ENCODE results near the gene MSRB1. TPM values are rescaled to one million over a fixed set of nuclear protein-coding genes. Genes with fewer than 3 reads are reported as not detected.

MSRB1 gene
- total and polyA plus RNA-seq, 2 experiments from 2014 or later: 14.1 to 26.9 TPM

GRCh38 chr16:1980030-1980769, 37.2 kb upstream of the MSRB1 start:
- Histone ChIP-seq H3K27me3 (replicated peaks; ENCODE audit: insufficient read depth) (peaks cover 21% of the 10 kb centered on the region), H3K9ac (no peak overlapping the region), H3K4me3 (no peak overlapping the region), H2AFZ (no peak overlapping the region), H3K4me2 (ENCODE audit: unreplicated experiment) (no peak overlapping the region), H3K79me2 (ENCODE audit: insufficient read depth) (0 out of 2 replicates have a peak, but pooled peaks cover 2% of the 10 kb centered on the region), H3K9me3 (ENCODE audit: low read depth) (no peaks in the 10 kb centered on the region), H3K9me2 (ENCODE audit: insufficient read depth) (no peaks in the 10 kb centered on the region), H3K4me1 (ENCODE audit: insufficient read depth) (no peaks in the 10 kb centered on the region), H3F3A (ENCODE audit: insufficient read depth) (peaks cover 9% of the 10 kb centered on the region), H3K27ac (no peak overlapping the region), H4K20me1 (ENCODE audit: insufficient read depth) (no peaks in the 10 kb centered on the region), H3K36me3 (ENCODE audit: low read depth) (no peaks in the 10 kb centered on the region; the same call in 1 of the 2 replicates)
- in situ Hi-C loops (cut with MboI): no loop called here
- TF ChIP-seq EZH2phosphoT487 (IDR thresholded peaks at IDR 0.05; ENCODE audit: insufficient read depth, low read depth) (no peak), EZH2 (IDR thresholded peaks at IDR 0.05; ENCODE audit: insufficient read depth, poor library complexity, severe bottlenecking) (no peak)
- DNase-seq: peak; percentile 39
- 11 to 12% methylated on average over 43 to 53 of the region's 53 CpGs for WGBS, 2 experiments (ENCODE audit: low coverage in 1 of 2, low lambda C conversion rate in 2 of 2, missing lambda C conversion rate in 2 of 2)

GRCh38 chr16:1979271-1980029, 36.5 kb upstream of the MSRB1 start:
- H3K9ac ChIP-seq: no peak overlapping the region
- in situ Hi-C loops (cut with MboI): no loop called here
- no peaks in the 10 kb centered on the region for H3K79me2 ChIP-seq (ENCODE audit: insufficient read depth)
- DNase-seq: no peak
- no peaks in the 10 kb centered on the region; the same call in 1 of the 2 replicates for H3K36me3 ChIP-seq (ENCODE audit: low read depth)
- H3K9me2 ChIP-seq (ENCODE audit: insufficient read depth): no peaks in the 10 kb centered on the region
- TF ChIP-seq EZH2 (IDR thresholded peaks at IDR 0.05; ENCODE audit: insufficient read depth, poor library complexity, severe bottlenecking) (no peak), EZH2phosphoT487 (IDR thresholded peaks at IDR 0.05; ENCODE audit: insufficient read depth, low read depth) (no peak)
- no peak overlapping the region for H2AFZ ChIP-seq
- H3F3A ChIP-seq (ENCODE audit: insufficient read depth): peaks cover 9% of the 10 kb centered on the region
- no peak overlapping the region for H3K4me3 ChIP-seq
- H3K9me3 ChIP-seq (ENCODE audit: low read depth): no peaks in the 10 kb centered on the region
- no peak overlapping the region for H3K27ac ChIP-seq
- H4K20me1 ChIP-seq (ENCODE audit: insufficient read depth): no peaks in the 10 kb centered on the region
- H3K4me2 ChIP-seq (ENCODE audit: unreplicated experiment): no peak overlapping the region
- H3K27me3 ChIP-seq (replicated peaks; ENCODE audit: insufficient read depth): peaks cover 21% of the 10 kb centered on the region
- 52 to 54% methylated on average over 50 to 70 of the region's 70 CpGs for WGBS, 2 experiments (ENCODE audit: low coverage in 1 of 2, low lambda C conversion rate in 2 of 2, missing lambda C conversion rate in 2 of 2)
- H3K4me1 ChIP-seq (ENCODE audit: insufficient read depth): no peaks in the 10 kb centered on the region

- Histone ChIP-seq H4K20me1 (ENCODE audit: insufficient read depth) (no peaks in the 10 kb centered on the region), H3K9me3 (ENCODE audit: low read depth) (no peaks in the 10 kb centered on the region), H3K4me2 (ENCODE audit: unreplicated experiment) (no peak overlapping the region), H2AFZ (no peak overlapping the region), H3K27ac (no peak overlapping the region), H3K36me3 (ENCODE audit: low read depth) (no peaks in the 10 kb centered on the region; the same call in 1 of the 2 replicates), H3K27me3 (replicated peaks; ENCODE audit: insufficient read depth) (peaks cover 21% of the 10 kb centered on the region), H3K9ac (no peak overlapping the region), H3K79me2 (ENCODE audit: insufficient read depth) (peaks cover 7% of the 10 kb centered on the region), H3K4me3 (no peak overlapping the region), H3F3A (ENCODE audit: insufficient read depth) (peaks cover 9% of the 10 kb centered on the region), H3K4me1 (ENCODE audit: insufficient read depth) (no peaks in the 10 kb centered on the region), H3K9me2 (ENCODE audit: insufficient read depth) (no peaks in the 10 kb centered on the region)
- TF ChIP-seq EZH2phosphoT487 (IDR thresholded peaks at IDR 0.05; ENCODE audit: insufficient read depth, low read depth): no peak
- TF ChIP-seq EZH2 (IDR thresholded peaks at IDR 0.05; ENCODE audit: insufficient read depth, poor library complexity, severe bottlenecking): no peak
- no peak for DNase-seq
- in situ Hi-C loops (cut with MboI): no loop called here
- 89 to 90% methylated on average over 26 to 37 of the region's 37 CpGs for WGBS, 2 experiments (ENCODE audit: low coverage in 1 of 2, low lambda C conversion rate in 2 of 2, missing lambda C conversion rate in 2 of 2)
These were observed 35.6 kb upstream of the MSRB1 start for GRCh38 chr16:1978476-1979120.

GRCh38 chr16:1977875-1978268, 34.9 kb upstream of the MSRB1 start:
- Histone ChIP-seq H3K36me3 (ENCODE audit: low read depth) (no peaks in the 10 kb centered on the region; the same call in 1 of the 2 replicates), H2AFZ (no peak overlapping the region), H3F3A (ENCODE audit: insufficient read depth) (peaks cover 5% of the 10 kb centered on the region), H3K79me2 (ENCODE audit: insufficient read depth) (peaks cover 15% of the 10 kb centered on the region), H3K9me2 (ENCODE audit: insufficient read depth) (no peaks in the 10 kb centered on the region), H3K4me1 (ENCODE audit: insufficient read depth) (no peaks in the 10 kb centered on the region), H3K4me2 (ENCODE audit: unreplicated experiment) (no peak overlapping the region), H3K9ac (no peak overlapping the region), H3K4me3 (no peak overlapping the region), H4K20me1 (ENCODE audit: insufficient read depth) (no peaks in the 10 kb centered on the region), H3K27me3 (replicated peaks; ENCODE audit: insufficient read depth) (peaks cover 21% of the 10 kb centered on the region), H3K27ac (no peak overlapping the region), H3K9me3 (ENCODE audit: low read depth) (no peaks in the 10 kb centered on the region)
- 92 to 94% methylated on average over 12 to 17 of the region's 18 CpGs for WGBS, 2 experiments (ENCODE audit: low coverage in 1 of 2, low lambda C conversion rate in 2 of 2, missing lambda C conversion rate in 2 of 2)
- DNase-seq: no peak
- TF ChIP-seq EZH2phosphoT487 (IDR thresholded peaks at IDR 0.05; ENCODE audit: insufficient read depth, low read depth) (no peak), EZH2 (IDR thresholded peaks at IDR 0.05; ENCODE audit: insufficient read depth, poor library complexity, severe bottlenecking) (no peak)
- in situ Hi-C loops (cut with MboI): no loop called here
